PC-9 (cell line): ENCODE results near the gene EGFL6.

Source experiments
- CTCF ChIP-seq: fragments of 200-600 bp; sonication (generic); conservative IDR thresholded peaks from 2 replicates; pipeline ENCODE4 v1.6.1; 2017; ENCODE audit warnings: mixed run types, antibody characterized with exemption, mild to moderate bottlenecking, moderate library complexity
- EZH2 ChIP-seq: fragments of 200-600 bp; sonication (generic); IDR thresholded peaks from 2 replicates; pipeline ENCODE4 v1.8.0; 2017; ENCODE audit warnings: antibody characterized with exemption, low read depth

DNA sequence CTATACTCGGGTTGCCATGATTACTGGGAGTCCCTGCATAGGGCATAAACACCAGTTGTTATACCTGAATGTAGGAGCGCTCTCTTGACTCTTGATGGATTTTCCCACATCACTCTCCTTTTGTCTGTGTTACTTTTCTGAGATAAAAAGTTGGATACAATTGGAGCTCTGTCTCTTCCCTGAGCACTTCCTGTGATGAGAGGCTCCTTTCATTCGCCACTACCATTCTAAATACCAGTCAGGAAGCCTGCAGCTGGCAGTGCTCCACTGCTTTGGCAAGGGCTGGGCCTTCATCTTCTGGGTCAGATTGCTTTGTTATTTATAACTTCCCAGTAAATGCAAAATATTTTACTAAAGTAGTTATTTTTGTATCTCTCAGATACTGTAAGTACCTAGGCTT lies 97.4 kb downstream of the EGFL6 start:
- TF ChIP-seq CTCF: no peak
- no peak for TF ChIP-seq EZH2
